MCF 10A (cell line): Measurements from ENCODE around the gene ABCC1. TPM values are rescaled to one million over a fixed set of nuclear protein-coding genes. Genes with fewer than 3 reads are reported as not detected.

Experiments
- BruUV-seq: library from RNA; stranded (reverse); fragments of 400-500 nt; replicated peaks from 2 replicates; lab custom pipeline; 2021; lab: Mats Ljungman, UMichigan
- CTCF ChIA-PET: fragments of 300-600 bp; sonication (Branson Sonifier 250); formaldehyde crosslinking; extraction: SDS; loops from one replicate; lab custom pipeline; 2021; ENCODE audit warnings: antibody characterized with exemption, inconsistent platforms; lab: Yijun Ruan, JAX
- POLR2A ChIA-PET: fragments of 300-600, 350-650 bp; sonication (Branson Sonifier 250); formaldehyde crosslinking; extraction: SDS; loops from one replicate; lab custom pipeline; 2020; ENCODE audit warnings: antibody characterized with exemption, inconsistent platforms; lab: Yijun Ruan, JAX
- DNase-seq: peaks from one replicate; pipeline ENCODE4 v3.0.0-alpha.2; 2018; ENCODE audit not compliant: unreplicated experiment
- H3K27ac Mint-ChIP-seq: one replicate; pipeline ENCODE4 v1.8.0; 2022; ENCODE audit warnings: mild to moderate bottlenecking, low read depth, mixed read lengths; ENCODE audit not compliant: unreplicated experiment
- H3K27me3 Mint-ChIP-seq: one replicate; pipeline ENCODE4 v1.8.0; 2022; ENCODE audit warnings: mixed read lengths; ENCODE audit not compliant: insufficient read depth, unreplicated experiment
- H3K36me3 Mint-ChIP-seq: one replicate; pipeline ENCODE4 v1.8.0; 2022; ENCODE audit warnings: mild to moderate bottlenecking, moderate library complexity, mixed read lengths; ENCODE audit not compliant: insufficient read depth, unreplicated experiment
- H3K4me1 Mint-ChIP-seq: one replicate; pipeline ENCODE4 v1.8.0; 2022; ENCODE audit warnings: mixed read lengths; ENCODE audit not compliant: insufficient read depth, unreplicated experiment
- H3K4me3 Mint-ChIP-seq: one replicate; pipeline ENCODE4 v1.8.0; 2022; ENCODE audit warnings: mild to moderate bottlenecking, moderate library complexity, mixed read lengths; ENCODE audit not compliant: unreplicated experiment
- H3K9me3 Mint-ChIP-seq: one replicate; pipeline ENCODE4 v1.8.0; 2022; ENCODE audit warnings: mixed read lengths; ENCODE audit not compliant: unreplicated experiment
- CTCF ChIP-seq: fragments of 200-600 bp; IDR thresholded peaks from one replicate; pipeline ENCODE4 v1.8.0; 2022; ENCODE audit warnings: antibody characterized with exemption, mild to moderate bottlenecking; ENCODE audit not compliant: unreplicated experiment
- intact Hi-C: fragments of 100-400 bp; cut with micrococcal nuclease; formaldehyde crosslinking; loops from 2 replicates; pipeline ENCODE4 v1.14.1; 2022
- total RNA-seq: library from RNA; stranded (reverse); gene quantifications from 2 replicates; pipeline ENCODE4 v1.2.3, GENCODE V29; 2022

ABCC1 gene
- total RNA-seq, 1 experiment from 2014 or later, result 72.5 TPM

- CTCF ChIA-PET, result no interaction called here
- H3K9me3 Mint-ChIP-seq, result no peaks in the 10 kb centered on the region
These were observed 242.2 kb downstream of the ABCC1 start for GRCh38 chr16:16191493-16192167.

More at GRCh38 chr16:16191493-16192167, 242.2 kb downstream of the ABCC1 start:
- Mint-ChIP-seq H3K27ac (no peak overlapping the region), H3K36me3 (no peaks in the 10 kb centered on the region), H3K27me3 (peaks cover 14% of the 10 kb centered on the region), H3K4me3 (no peak overlapping the region), H3K4me1 (no peaks in the 10 kb centered on the region)
- POLR2A ChIA-PET, result no interaction called here
- no peak for TF ChIP-seq CTCF
- BruUV-seq, result no TSS peak
- intact Hi-C loops, result loop anchor here (10.0 kb wide), 1 partner anchor 317 kb away; no protein-coding TSS in a partner anchor
- DNase-seq, result no peak

Other genes starting within 250 kb of the ABCC1 start
- not detected in 2 replicates for gene MYH11, start 92.6 kb upstream of the ABCC1 start, total RNA-seq
- 54.7 and 70.1 TPM in 2 replicates for gene CEP20, start 61.0 kb upstream of the ABCC1 start, total RNA-seq